HG03045 (cell line): ENCODE measurements around the gene PHKB.

Experiments used
- ATAC-seq: cut with Tn5 transposase; IDR thresholded peaks from one replicate; pipeline ENCODE4 v1.9.1; 2021; ENCODE audit warnings: mild to moderate bottlenecking, moderate library complexity; ENCODE audit not compliant: unreplicated experiment

PHKB gene

DNA sequence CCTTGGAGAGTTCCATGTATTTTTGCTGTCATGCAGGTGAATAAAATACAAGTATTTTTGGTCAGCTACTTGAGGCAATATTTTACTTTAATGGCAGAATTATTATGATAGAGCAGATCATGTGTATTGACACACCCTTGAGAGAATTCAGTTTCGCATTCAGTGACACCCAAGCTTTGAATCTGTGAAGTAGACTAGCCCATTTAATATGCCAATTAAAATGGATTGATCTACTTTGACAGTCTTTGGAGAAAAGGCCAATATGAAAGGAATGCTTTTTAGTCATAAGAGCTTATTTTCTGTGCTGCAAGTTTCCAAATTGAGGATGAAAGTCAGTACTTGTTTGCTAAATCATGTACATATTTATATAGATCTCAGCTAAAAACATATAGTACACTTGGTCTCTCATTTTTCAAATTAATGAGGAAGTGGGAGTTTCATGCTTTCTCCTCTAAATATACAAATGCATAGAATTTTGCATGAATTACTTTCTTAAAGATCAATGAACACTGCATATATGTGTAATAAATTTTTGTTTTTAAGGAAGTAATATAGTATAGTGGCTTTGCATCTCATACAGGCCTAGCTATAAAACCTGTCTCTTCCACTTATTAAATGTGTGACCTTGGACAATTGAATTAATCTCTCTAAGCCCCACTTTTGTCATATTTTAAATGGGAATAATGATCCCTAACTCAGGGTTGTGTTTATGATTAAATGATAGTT, 161.5 kb downstream of the PHKB start:
- no peak for ATAC-seq

DNA sequence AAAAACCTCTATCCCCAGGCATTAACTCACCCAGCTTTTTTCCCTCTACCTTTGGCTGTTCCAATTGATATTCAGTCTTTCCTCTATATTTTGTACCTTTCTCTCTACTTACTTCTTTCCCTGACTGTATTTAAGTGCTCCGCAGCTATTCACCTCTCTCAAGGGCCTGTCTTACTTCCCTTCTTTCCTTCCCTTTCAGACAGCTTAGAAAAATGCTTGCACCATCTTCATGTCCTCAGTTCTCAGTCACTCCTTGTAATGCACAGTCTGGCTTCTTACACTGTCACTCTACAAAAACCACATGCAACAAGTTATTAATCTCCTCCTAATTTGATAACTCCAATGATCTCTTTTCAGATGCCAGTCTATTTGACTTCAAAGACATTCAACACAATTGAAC, 163.4 kb downstream of the PHKB start:
- no peak for ATAC-seq

DNA sequence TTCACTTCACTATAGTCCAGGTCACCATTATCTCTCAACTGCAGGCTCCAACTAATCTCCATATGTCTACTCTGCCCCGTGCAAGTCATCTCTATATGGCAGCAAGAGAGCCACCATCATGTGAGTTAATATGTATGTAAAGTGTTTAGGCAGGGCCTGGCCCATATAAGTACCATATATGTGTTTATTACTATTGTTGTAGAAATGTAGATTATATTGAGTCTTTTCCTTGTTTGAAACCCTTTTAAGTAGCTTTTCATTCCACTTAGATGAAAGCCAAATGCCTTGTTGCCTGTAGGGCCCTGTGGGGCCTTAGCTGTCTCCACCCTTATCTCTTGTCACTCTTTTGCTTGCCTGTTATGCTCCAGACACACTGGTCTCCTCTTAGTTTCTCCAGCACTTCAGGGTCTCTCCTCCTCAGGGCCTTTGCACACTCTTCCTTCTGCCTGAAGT, 164.0 kb downstream of the PHKB start:
- no peak for ATAC-seq

DNA sequence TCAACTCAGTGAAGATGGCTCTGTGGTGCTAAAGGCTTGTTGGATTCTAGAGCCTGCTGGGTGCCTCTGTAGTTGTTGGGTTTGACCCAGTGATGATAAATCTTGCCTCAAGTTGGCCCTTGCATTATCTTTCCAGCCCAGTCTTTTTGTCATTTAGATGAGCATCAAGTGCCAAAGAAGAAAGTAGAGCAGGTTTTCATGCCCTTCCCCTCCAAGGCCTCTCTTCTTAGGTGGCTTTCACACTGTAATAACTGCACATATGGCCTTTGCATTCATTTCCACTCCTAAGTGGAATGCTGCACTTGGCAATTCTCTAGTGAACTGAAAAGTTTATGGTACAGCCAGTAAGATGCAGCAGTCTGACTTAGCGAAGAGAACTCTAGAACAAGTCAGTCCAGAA, 165.1 kb downstream of the PHKB start:
- ATAC-seq = no peak

DNA sequence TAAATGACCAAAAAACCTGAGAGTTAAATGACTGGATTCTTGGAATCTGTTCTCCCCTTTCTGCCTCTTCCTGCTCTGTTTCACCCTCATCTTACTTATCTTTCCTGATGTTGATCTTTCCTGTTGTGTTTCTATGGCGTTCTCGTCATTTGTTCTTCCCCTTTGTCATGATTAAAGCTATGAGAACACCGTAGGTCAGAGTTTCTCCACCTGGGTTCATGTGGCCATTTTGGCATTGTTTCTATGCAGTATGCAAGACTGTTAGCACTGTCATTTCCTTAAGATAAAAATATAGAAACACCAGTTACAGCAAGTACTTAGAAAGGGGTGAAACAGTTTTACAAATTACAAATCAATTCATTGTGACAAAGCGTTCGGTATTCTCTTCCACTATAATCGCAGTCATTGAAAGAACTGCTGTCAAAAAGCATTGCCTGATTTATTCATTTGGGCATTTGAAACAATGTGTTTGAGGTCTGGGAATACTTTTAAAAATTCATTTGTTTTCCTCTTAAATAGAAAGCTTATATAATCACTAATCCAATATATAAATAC, 166.0 kb downstream of the PHKB start:
- ATAC-seq = no peak

DNA sequence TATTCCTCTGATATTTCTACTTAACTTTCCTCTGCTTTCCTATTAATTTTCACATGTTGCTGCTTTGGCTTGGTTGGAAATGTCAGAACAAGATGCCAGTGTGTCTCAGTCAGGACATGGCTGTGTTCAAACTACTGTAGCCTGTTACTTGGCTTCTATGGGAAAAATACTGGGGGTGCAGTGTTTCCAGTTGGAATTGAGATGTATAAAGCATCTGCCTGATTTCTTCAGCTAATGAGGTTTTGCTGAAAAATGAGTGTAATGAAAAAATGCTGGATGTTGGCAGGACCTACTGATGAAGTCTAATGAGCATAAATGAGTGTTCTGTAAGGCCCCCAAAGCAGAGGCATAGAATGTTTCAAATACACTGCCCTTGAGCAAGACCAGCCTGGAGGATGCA, 166.6 kb downstream of the PHKB start:
- no peak for ATAC-seq

DNA sequence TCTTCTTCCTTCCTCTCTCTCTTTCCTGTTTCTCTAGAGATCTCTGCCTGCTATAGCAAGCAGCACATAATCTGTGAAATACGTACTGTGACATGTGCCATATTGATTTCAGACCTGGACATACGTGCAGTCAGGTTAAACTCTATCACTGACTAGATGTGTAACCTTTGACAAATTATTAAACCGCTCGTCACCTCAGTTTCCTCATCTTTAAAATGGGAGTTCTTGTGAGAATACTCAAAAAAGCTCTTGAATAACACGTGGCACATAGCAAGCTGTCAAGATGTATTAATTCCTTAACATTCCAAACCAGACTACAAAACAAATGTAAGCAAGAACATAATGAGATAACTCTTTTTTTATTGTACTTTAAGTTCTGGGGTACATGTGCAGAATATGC, 170.0 kb downstream of the PHKB start:
- no peak for ATAC-seq

DNA sequence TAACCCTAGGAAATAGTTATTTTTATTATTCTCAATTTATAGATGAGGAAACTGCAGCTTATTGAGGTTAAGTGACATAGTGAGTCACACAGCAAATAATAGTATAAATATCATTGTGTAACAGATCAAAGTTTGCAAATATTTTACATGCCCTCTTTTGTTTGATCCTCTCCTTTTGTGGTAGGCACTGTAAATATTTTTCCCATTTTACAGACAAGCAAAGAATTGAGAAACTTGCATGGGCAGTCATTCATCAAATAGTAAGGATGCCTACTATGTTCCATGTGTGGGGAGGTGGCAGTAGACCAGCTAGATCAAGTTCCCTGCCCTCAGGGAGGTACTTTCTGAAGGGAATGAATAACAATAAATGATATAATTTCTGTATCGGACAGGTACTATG, 173.0 kb downstream of the PHKB start:
- ATAC-seq = no peak

DNA sequence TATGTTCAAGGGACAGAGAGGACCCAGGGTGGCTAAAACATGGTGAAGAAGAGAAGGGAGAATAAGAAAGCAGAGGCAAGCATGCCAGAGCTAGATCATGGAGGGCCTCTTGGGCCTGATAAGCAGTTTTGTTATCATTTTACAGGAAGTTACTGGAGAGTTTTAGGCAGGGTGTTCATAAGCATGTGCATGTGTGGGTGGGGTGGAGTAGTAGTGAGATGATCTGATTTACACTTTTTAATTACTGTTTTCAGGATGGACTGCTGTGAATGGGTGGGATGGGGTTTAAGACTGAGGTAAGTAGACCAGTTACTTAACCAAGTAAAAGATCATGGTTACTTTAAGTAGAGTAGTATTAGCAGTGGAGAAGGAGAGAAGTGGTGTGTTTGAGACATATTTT, 173.6 kb downstream of the PHKB start:
- no peak for ATAC-seq

DNA sequence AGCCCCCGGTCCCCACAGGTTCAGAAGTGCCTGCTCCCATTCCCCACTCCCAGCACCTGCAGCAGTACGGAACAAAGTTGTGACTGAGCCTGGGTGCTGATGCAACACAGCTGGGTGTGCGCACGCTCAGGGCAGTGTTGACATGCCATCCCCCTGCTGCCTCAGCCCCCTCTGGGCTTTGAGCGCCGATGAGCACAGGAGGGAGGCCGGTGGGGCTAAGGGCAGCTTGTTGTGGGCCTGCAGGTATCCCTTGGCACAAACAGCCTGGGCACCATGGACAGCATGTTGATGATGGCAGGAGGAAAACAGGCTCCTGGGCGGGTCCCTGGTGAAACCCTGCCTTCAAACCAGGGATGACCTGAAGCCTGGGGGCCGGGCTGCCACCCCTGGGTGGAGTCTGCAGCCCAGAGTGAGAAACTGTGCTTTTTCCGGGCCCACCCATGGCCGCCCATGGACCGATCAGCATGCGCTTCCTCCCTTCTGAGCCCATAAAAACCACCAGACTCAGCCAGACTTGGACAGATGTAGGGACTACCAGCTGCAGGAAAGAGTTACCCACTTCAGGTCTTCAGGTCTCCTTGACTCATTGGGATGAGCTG, 175.5 kb downstream of the PHKB start:
- no peak for ATAC-seq

DNA sequence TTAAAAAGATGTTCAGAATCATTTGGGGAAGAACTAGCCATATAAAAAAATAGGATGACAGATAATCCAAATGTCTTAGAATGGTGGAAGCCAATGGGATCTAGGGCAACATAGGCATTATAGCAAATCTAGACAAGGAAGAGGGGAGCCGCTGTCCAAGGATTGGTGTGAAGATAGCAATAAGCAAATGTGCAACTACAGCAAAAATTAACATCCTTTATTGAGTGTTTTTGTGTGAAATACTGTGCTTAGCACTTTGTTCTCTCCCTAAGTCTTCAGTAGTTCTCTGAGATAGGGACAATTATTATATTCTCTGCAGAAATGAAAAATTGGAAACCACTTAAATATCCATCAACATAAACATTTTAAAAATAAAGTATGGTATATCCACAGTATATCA, 177.0 kb downstream of the PHKB start:
- ATAC-seq = no peak

DNA sequence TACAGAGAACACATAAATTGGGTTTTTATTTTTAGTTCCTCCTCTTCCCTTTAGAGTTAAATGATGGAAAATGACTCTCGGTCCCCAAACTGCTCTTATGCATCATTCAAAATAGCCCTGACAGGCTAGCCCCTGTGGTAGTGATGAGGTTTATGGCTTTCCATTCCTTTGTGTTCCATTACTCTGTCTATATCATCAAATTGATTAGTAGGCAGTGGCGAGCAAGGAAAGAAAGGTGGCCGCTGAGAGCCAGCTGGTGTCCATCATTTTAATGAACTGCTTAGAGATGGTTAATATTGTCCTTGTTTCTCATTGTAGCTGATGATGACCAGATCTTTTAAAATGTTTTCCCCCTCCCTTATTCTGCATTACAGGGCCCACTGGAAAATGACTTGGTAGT, 179.5 kb downstream of the PHKB start:
- ATAC-seq = no peak

DNA sequence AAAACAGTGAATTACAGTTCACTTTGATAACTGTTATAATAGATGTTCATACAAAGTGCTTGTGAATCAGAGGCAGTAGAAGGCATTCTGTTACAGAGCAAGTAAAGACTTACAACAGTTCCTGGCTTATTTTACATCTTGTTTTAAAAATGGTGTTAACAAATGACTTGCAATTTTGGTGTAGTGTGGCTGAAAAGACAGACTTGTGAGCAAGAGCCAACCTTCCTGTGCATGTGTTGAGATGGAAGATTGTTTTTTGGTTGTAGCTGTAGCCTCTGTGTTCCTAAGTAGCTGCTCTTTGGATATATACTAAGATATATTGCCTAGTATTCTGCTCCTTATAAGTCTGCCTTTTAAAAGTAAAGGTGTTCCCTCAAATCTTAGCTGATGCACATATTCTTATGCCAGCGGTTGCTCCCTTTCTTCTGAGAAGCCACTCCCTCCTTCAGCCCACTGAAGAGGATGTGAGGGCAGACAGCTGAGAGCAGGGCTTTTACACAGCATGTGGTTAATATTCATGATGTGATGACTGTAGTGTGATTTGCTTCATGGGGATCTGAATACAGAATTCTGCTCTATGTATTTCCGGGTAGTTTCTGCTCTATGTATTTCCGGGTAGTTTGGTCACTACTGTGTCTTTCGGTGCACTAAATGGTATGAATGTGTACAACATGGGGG, 182.3 kb downstream of the PHKB start:
- ATAC-seq = no peak

DNA sequence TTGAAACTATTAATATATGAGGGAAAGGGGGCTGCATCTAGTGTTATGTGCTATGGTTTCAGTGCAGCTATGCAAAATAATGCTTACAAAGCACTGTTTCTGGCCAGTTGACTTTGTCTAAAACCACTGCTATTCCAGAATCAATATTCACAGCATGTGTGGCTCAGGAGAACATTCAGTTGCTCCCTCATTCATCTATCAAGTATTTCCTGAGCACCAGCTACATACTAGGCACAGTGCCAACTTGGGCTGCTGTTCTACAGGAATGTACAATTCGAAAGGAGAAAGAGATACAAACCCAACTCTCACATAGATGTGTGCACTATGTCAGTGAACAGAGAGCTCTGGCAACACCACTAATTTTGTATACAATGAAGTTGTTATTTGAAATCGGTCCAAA, 183.0 kb downstream of the PHKB start:
- no peak for ATAC-seq

DNA sequence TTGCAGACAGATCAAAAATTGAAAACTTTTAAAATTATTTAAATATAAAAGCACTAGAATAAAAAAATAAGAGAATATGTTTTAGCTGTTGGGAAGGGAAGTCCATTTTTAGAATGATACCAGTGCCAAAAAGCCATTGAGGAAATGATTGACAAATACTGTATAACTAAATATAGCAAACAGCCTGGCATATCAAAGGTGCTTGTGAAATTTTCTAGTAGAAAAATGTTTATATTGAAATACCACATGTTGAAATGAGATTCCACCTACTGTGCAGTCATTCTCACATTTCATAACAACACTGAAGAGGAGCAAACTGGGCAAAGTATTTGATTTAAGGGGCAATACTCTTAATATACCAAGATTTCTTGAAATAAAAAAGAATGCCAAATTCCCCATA, 183.5 kb downstream of the PHKB start:
- no peak for ATAC-seq

DNA sequence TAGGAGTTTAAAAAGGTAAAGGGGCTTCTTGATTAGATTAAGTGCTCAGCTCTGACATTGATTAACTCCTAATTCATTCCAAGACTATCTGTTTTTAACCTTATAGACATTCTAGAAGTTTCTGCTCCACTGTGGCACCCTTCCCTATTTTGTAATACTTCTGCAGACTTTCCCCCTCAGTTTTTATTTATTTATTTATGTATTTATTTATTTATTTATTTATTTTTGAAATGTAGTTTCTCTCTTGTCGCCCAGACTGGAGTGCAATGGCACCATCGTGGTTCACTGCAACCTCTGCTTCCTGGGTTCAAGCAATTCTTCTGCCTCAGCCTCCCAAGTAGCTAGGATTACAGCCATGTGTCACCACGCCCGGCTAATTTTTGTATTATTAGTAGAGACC, 185.8 kb downstream of the PHKB start:
- ATAC-seq = no peak

DNA sequence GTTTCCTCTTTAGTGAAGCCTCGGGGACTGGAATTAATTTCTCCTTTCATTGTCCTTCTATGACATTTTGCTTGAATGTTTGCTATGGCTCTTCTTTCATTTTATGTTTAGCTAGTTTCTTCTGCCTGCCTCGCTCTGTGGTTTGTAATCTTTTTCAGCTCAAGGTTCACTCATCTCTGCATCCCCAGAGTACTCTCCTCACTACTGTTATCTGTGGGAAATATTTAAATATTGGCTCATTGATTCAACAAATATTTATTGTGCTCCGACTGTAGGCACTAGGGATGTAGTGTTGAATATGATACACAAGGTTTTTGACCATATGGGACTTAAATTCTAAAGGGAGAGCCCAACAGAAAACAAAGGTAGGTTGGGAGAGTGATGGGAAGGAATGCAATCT, 195.9 kb downstream of the PHKB start:
- ATAC-seq = no peak

DNA sequence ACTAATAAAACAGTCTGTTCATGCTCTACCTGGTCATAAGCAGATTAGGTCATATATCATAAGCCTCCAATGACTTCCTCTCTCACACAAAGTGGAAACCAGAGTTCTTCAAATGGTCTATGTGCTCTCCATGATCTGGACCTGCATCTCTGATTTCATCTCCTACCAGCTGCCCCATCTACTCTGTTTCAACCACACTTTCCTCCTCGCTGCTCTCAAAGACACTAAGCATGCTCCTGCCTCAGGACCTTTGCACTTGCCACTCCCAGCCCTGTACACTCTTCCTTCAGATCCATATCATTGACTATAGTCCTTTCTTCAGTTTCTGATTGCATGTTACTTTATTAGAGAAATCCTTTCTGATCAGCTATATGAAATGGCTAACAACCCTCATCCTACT, 196.8 kb downstream of the PHKB start:
- ATAC-seq = no peak

DNA sequence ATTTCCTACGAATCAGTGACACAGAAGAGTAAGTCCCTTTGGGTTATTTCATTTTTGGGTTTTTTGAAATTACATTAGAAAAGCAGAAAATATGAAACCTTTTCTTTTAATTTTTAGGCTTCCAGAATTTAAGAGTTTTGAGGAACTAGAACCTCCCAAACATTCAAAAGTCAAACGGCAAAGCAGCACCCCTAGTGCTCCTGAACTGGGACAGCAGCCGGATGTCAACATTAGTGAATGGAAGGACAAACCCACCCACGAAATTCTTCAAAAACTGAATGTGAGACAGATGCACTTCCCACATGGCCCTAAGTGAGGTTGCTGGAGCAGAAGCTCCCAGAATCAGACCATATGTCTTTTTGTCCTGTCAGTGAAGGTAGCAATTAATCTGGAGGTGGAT, 199.4 kb downstream of the PHKB start:
- no peak for ATAC-seq

DNA sequence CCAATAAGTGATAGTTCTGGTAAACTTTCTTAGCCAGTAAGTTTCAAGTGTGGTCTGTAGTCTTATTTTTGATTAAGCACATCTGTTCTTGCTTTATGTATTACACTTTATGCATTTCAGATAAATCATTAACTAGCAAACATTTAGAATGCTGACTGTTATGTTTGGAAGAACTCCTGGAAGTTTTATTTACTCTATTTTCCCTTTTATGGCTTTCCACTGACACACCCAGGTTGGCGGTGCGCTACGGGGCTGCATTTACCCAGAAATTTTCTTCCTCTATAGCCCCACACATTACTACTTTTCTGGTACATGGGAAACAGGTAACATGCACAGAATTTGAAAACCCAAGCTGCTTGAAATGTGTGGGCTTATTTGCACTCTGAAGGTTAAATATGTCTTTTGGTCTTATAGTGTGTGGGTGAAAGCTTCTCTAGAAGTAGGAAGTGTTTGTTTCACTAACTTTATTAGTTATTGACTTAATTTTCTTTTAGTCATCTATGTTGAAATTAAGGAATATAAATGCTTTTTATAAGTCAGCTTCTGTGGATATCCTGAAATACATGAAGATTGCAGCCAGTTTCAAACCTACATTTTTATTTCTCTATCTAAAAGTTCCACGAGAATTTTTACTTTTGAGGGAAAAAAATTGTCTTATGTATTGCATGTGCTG, 203.7 kb downstream of the PHKB start:
- no peak for ATAC-seq

DNA sequence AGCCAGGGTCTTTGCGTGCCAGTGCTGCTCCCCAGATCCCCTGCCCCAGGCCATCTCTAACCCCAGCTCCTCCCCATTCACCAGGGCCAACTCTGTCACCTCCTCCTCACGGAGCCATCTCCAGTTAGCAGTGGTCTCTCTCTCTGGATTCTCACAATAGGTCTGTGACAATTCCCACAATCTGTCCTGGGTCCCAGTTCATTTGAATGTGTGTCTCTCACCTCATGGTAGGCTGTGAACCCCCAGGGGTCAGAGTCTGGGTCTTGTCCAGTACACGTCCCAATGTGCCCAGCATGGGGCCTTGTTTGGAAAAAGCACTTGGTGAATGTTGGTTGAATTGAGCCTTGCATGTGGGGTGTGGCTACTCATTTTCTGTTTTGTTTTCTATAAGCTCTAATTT, 205.3 kb downstream of the PHKB start:
- ATAC-seq = no peak

DNA sequence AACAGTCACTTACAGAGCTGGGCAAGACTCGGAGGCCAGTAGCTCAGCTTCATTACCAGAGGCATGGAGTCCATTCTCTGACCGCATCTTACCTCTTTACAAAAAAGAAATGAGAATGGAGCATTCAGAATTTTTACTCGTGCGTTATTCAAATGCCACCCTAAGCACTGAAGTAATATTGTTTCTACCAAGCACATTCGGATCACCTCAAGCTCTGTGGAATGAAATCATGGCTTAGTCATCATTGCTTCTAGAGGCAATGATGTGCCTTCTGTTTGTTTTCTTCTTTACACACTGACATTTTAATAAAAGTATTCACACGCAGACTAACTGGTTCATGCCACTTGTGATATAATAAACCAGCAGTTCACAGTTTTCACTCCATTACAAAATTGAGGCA, 206.8 kb downstream of the PHKB start:
- ATAC-seq = no peak
